Activated naive CD4-positive, alpha-beta T cell treated with anti-CD3 and anti-CD28 coated beads, Interleukin-2, amount 10 ng/mL, durations not matched to agents 7 days and 5 days (primary cell): Measurements from ENCODE around the gene APOL5.

Source experiments
- CTCF ChIA-PET: fragments of 350-600 bp; sonication (Branson Sonifier 250); formaldehyde crosslinking; loops from one replicate; lab custom pipeline; 2021; ENCODE audit warnings: antibody characterized with exemption; lab: Charles Lee
- DNase-seq: peaks from one replicate; pipeline ENCODE4 v3.0.0-alpha.2; 2020
- H3K27ac Mint-ChIP-seq: one replicate; pipeline ENCODE4 v1.8.0; 2021; ENCODE audit warnings: mild to moderate bottlenecking, moderate library complexity, mixed read lengths
- H3K27me3 Mint-ChIP-seq: one replicate; pipeline ENCODE4 v1.8.0; 2021; ENCODE audit warnings: mild to moderate bottlenecking, mixed read lengths
- H3K36me3 Mint-ChIP-seq: one replicate; pipeline ENCODE4 v1.8.0; 2021; ENCODE audit warnings: mixed read lengths
- H3K4me1 Mint-ChIP-seq: one replicate; pipeline ENCODE4 v1.8.0; 2021; ENCODE audit warnings: mixed read lengths
- H3K4me3 Mint-ChIP-seq: one replicate; pipeline ENCODE4 v1.8.0; 2021; ENCODE audit warnings: mild to moderate bottlenecking, moderate library complexity, mixed read lengths
- H3K9me3 Mint-ChIP-seq: one replicate; pipeline ENCODE4 v1.8.0; 2021; ENCODE audit warnings: mixed read lengths

The APOL5 gene

DNA sequence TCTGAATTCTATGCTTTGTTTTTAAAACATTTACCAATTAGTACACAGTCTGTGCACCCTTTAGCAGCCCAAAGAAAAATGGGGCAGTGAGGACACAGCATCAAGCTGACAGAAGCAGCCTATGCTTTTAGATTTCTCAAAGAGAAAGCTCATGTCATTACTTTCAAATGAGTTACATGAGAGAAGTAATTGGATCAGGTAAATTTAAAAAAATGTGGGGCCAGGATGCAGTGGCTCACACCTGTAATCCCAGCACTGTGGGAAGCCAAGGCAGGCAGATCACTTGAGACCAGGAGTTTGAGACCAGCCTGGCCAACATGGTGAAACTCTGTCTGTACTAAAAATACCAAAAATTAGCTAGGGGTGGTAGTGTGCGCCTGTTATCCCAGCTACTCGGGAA lies 57.7 kb downstream of the APOL5 start:
- no peak for DNase-seq
- Mint-ChIP-seq H3K4me1 (no peaks in the 10 kb centered on the region), H3K27ac (no peak overlapping the region), H3K27me3 (peaks cover 5% of the 10 kb centered on the region), H3K36me3 (no peaks in the 10 kb centered on the region), H3K4me3 (no peak overlapping the region), H3K9me3 (no peaks in the 10 kb centered on the region)
- CTCF ChIA-PET, result no interaction called here

GRCh38 chr22:35777335-35777975 lies 59.8 kb downstream of the APOL5 start:
- Mint-ChIP-seq H3K36me3 (no peaks in the 10 kb centered on the region), H3K9me3 (no peaks in the 10 kb centered on the region), H3K4me3 (no peak overlapping the region), H3K27ac (no peak overlapping the region), H3K27me3 (peaks cover 5% of the 10 kb centered on the region), H3K4me1 (no peaks in the 10 kb centered on the region)
- CTCF ChIA-PET, result no interaction called here
- DNase-seq, result no peak
